Chondrocyte (in vitro differentiated cells): ENCODE results near the gene GRK3. TPM values are rescaled to one million over a fixed set of nuclear protein-coding genes. Genes with fewer than 3 reads are reported as not detected.

ENCODE experiments used
- DNase-seq: peaks from one replicate; pipeline ENCODE4 v3.0.0; 2021; ENCODE audit warnings: mixed read lengths, low spot score
- H3K27ac Mint-ChIP-seq: one replicate; pipeline ENCODE4 v1.8.0; 2021; ENCODE audit warnings: mild to moderate bottlenecking, moderate library complexity, mixed read lengths; ENCODE audit not compliant: unreplicated experiment
- H3K27me3 Mint-ChIP-seq: 2 replicates; pipeline ENCODE4 v1.8.0; 2021; ENCODE audit warnings: low read depth, mixed read lengths
- H3K36me3 Mint-ChIP-seq: 2 replicates; pipeline ENCODE4 v1.8.0; 2021; ENCODE audit warnings: low read depth, mixed read lengths
- H3K4me1 Mint-ChIP-seq: 2 replicates; pipeline ENCODE4 v1.8.0; 2021; ENCODE audit warnings: low read depth, mild to moderate bottlenecking, mixed read lengths
- H3K4me3 Mint-ChIP-seq: one replicate; pipeline ENCODE4 v1.8.0; 2021; ENCODE audit warnings: mild to moderate bottlenecking, moderate library complexity, mixed read lengths; ENCODE audit not compliant: unreplicated experiment
- H3K9me3 Mint-ChIP-seq: 2 replicates; pipeline ENCODE4 v1.8.0; 2021; ENCODE audit warnings: low read depth, mixed read lengths
- CTCF ChIP-seq: fragments of 200-600 bp; sonication (generic); IDR thresholded peaks from 2 replicates; pipeline ENCODE4 v1.5.0; 2021; ENCODE audit warnings: antibody characterized with exemption, mild to moderate bottlenecking, moderate library complexity
- total RNA-seq: library from RNA; stranded (reverse); gene quantifications from 3 replicates; pipeline ENCODE4 v1.2.1, GENCODE V29; 2021

The GRK3 gene
- total RNA-seq, 1 donor from 2014 or later: 2.0 TPM

- Mint-ChIP-seq H3K27ac (no peak overlapping the region), H3K9me3 (no peaks in the 10 kb centered on the region), H3K27me3 (no peaks in the 10 kb centered on the region), H3K4me3 (no peak overlapping the region), H3K4me1 (no peaks in the 10 kb centered on the region), H3K36me3 (no peaks in the 10 kb centered on the region)
- no peak for TF ChIP-seq CTCF
- no peak for DNase-seq
Observed at GRCh38 chr22:25680051-25680450, 115.6 kb downstream of the GRK3 start.

DNA sequence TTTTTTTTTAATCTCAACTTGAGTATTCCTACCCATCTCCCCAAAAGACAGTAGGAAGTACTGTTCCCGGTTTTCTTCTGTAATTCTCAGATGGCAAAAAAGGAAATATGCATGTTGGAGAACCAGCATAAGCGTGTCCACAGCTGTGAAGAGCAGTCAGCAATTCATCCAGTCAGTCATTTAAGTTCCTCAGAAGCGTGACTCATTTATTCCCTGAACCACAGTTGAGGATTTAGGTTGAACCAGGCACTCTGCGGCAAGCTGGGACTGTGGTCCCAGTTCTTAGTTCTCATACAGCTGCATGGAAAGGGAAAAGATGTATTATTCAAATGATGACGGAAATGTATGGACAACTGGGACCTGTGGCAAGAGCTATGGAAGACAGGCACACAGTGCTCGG is 116.5 kb downstream of the GRK3 start:
- no peak for DNase-seq
- TF ChIP-seq CTCF: no peak
- H3K9me3 Mint-ChIP-seq: no peaks in the 10 kb centered on the region

DNA sequence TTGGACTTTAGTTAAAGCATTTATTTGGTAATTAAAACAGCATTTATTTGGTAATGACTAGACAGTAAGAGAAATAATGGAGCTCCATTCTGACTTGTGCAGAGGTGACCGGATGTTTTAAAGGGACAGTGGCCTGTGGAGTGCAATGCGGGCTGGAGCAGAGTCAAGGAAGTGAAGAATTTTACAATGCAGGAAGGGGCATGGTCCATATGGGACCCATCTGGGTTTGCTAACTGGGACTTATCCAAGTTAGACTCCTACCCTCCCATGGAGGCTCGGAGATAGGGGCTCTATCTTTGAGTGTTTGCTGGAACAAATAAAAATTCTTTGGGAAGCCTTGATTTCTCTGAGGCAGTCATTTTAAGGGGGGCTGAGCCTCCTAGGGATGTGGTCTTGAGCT is 117.6 kb downstream of the GRK3 start:
- Mint-ChIP-seq H3K27me3 (no peaks in the 10 kb centered on the region), H3K27ac (no peak overlapping the region), H3K4me1 (no peaks in the 10 kb centered on the region), H3K9me3 (no peaks in the 10 kb centered on the region), H3K4me3 (no peak overlapping the region), H3K36me3 (no peaks in the 10 kb centered on the region)
- DNase-seq: no peak
- TF ChIP-seq CTCF: no peak

More for the DNA sequence above, 116.5 kb downstream of the GRK3 start:
- Mint-ChIP-seq H3K4me1 (no peaks in the 10 kb centered on the region), H3K27me3 (no peaks in the 10 kb centered on the region), H3K4me3 (no peak overlapping the region), H3K36me3 (no peaks in the 10 kb centered on the region), H3K27ac (no peak overlapping the region)

DNA sequence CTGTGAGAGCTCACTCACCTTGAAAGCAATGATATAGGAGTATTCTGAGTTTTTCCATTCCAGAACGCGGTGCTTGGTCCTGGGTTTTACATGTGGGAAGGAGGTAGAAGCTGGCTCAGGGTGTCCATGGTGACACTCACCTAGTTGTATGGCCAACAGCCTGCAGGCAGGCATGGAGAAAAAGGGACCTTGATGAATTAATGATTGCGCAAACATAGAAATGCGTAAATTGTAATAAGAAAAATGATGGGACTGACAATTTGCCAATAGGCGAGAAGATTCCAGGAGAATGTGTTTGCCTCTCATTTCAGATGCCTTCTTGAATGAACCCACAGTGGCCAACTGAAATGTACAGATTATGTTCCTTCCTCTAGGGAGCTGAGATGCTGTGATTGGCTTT is 124.2 kb downstream of the GRK3 start:
- H3K4me1 Mint-ChIP-seq: no peaks in the 10 kb centered on the region
- H3K9me3 Mint-ChIP-seq: no peaks in the 10 kb centered on the region
- DNase-seq: no peak
- H3K4me3 Mint-ChIP-seq: no peak overlapping the region
- H3K27ac Mint-ChIP-seq: no peak overlapping the region
- H3K36me3 Mint-ChIP-seq: peaks cover 3% of the 10 kb centered on the region
- no peak for TF ChIP-seq CTCF
- H3K27me3 Mint-ChIP-seq: no peaks in the 10 kb centered on the region

GRCh38 chr22:25689631-25690030 is 125.2 kb downstream of the GRK3 start:
- H3K4me1 Mint-ChIP-seq: no peaks in the 10 kb centered on the region
- no peak for TF ChIP-seq CTCF
- peaks cover 3% of the 10 kb centered on the region for H3K36me3 Mint-ChIP-seq
- no peak overlapping the region for H3K4me3 Mint-ChIP-seq
- H3K27ac Mint-ChIP-seq: no peak overlapping the region
- DNase-seq: no peak
- H3K9me3 Mint-ChIP-seq: no peaks in the 10 kb centered on the region
- H3K27me3 Mint-ChIP-seq: no peaks in the 10 kb centered on the region
